ENCODE results near the gene FAM170B. TPM values are rescaled to one million over a fixed set of nuclear protein-coding genes. Genes with fewer than 3 reads are reported as not detected.

The FAM170B gene
- total RNA-seq, 1 donor = not detected

- Histone ChIP-seq H4K20me1 (ENCODE audit: insufficient read depth, low read length) (no peaks in the 10 kb centered on the region), H3K27ac (ENCODE audit: low read depth, low read length) (no peak overlapping the region), H2AFZ (ENCODE audit: low read length) (no peak overlapping the region), H3K36me3 (ENCODE audit: insufficient read depth, low read length) (no peaks in the 10 kb centered on the region), H3K79me2 (ENCODE audit: insufficient read depth, low read length) (no peaks in the 10 kb centered on the region), H3K4me2 (ENCODE audit: insufficient read depth, low read length) (no peak overlapping the region), H3K9me3 (ENCODE audit: low read depth, low read length) (no peaks in the 10 kb centered on the region), H3K27me3 (ENCODE audit: insufficient read depth, low read length) (no peaks in the 10 kb centered on the region), H3K4me1 (ENCODE audit: insufficient read depth, low read length) (peaks cover 18% of the 10 kb centered on the region), H3K4me3 (ENCODE audit: insufficient read depth, low read length) (no peak overlapping the region)
- no peak for DNase-seq (ENCODE audit: insufficient read length, low spot score, missing footprints)
- no peak for TF ChIP-seq CTCF (IDR thresholded peaks at IDR 0.05; ENCODE audit: extremely low read depth, low read depth, low read length)
Observed at GRCh38 chr10:49162063-49162462, 28.2 kb upstream of the FAM170B start.

- H3K27me3 ChIP-seq (ENCODE audit: insufficient read depth, low read length) = no peaks in the 10 kb centered on the region
- peak; percentile 52 for TF ChIP-seq CTCF (IDR thresholded peaks at IDR 0.05; ENCODE audit: extremely low read depth, low read depth, low read length)
- H3K36me3 ChIP-seq (ENCODE audit: insufficient read depth, low read length) = no peaks in the 10 kb centered on the region
- no peaks in the 10 kb centered on the region for H3K79me2 ChIP-seq (ENCODE audit: insufficient read depth, low read length)
- no peaks in the 10 kb centered on the region for H3K9me3 ChIP-seq (ENCODE audit: low read depth, low read length)
- DNase-seq (ENCODE audit: insufficient read length, low spot score, missing footprints) = peak; percentile 69
- H3K27ac ChIP-seq (ENCODE audit: low read depth, low read length) = no peak overlapping the region
- H2AFZ ChIP-seq (ENCODE audit: low read length) = no peak overlapping the region
- H3K4me2 ChIP-seq (ENCODE audit: insufficient read depth, low read length) = no peak overlapping the region
- H3K4me3 ChIP-seq (ENCODE audit: insufficient read depth, low read length) = no peak overlapping the region
- H3K4me1 ChIP-seq (ENCODE audit: insufficient read depth, low read length) = peaks cover 18% of the 10 kb centered on the region
- no peaks in the 10 kb centered on the region for H4K20me1 ChIP-seq (ENCODE audit: insufficient read depth, low read length)
Observed at GRCh38 chr10:49161411-49161997, 27.7 kb upstream of the FAM170B start.

- H3K4me1 ChIP-seq (ENCODE audit: insufficient read depth, low read length) = peaks cover 18% of the 10 kb centered on the region
- TF ChIP-seq CTCF (IDR thresholded peaks at IDR 0.05; ENCODE audit: extremely low read depth, low read depth, low read length) = no peak
- DNase-seq (ENCODE audit: insufficient read length, low spot score, missing footprints) = no peak
Observed at GRCh38 chr10:49160814-49161213, 27.0 kb upstream of the FAM170B start.

GRCh38 chr10:49160110-49160509 is 26.3 kb upstream of the FAM170B start:
- H3K4me3 ChIP-seq (ENCODE audit: insufficient read depth, low read length) = no peak overlapping the region
- TF ChIP-seq CTCF (IDR thresholded peaks at IDR 0.05; ENCODE audit: extremely low read depth, low read depth, low read length) = no peak
- H2AFZ ChIP-seq (ENCODE audit: low read length) = no peak overlapping the region
- peaks cover 18% of the 10 kb centered on the region for H3K4me1 ChIP-seq (ENCODE audit: insufficient read depth, low read length)
- H3K9me3 ChIP-seq (ENCODE audit: low read depth, low read length) = no peaks in the 10 kb centered on the region
- H4K20me1 ChIP-seq (ENCODE audit: insufficient read depth, low read length) = no peaks in the 10 kb centered on the region
- H3K27me3 ChIP-seq (ENCODE audit: insufficient read depth, low read length) = no peaks in the 10 kb centered on the region
- H3K79me2 ChIP-seq (ENCODE audit: insufficient read depth, low read length) = no peaks in the 10 kb centered on the region
- no peak overlapping the region for H3K4me2 ChIP-seq (ENCODE audit: insufficient read depth, low read length)
- DNase-seq (ENCODE audit: insufficient read length, low spot score, missing footprints) = no peak
- H3K27ac ChIP-seq (ENCODE audit: low read depth, low read length) = no peak overlapping the region
- H3K36me3 ChIP-seq (ENCODE audit: insufficient read depth, low read length) = no peaks in the 10 kb centered on the region

More at GRCh38 chr10:49160814-49161213, 27.0 kb upstream of the FAM170B start:
- Histone ChIP-seq H3K4me3 (ENCODE audit: insufficient read depth, low read length) (no peak overlapping the region), H3K79me2 (ENCODE audit: insufficient read depth, low read length) (no peaks in the 10 kb centered on the region), H2AFZ (ENCODE audit: low read length) (no peak overlapping the region), H3K36me3 (ENCODE audit: insufficient read depth, low read length) (no peaks in the 10 kb centered on the region), H3K9me3 (ENCODE audit: low read depth, low read length) (no peaks in the 10 kb centered on the region), H3K27ac (ENCODE audit: low read depth, low read length) (no peak overlapping the region), H3K27me3 (ENCODE audit: insufficient read depth, low read length) (no peaks in the 10 kb centered on the region), H4K20me1 (ENCODE audit: insufficient read depth, low read length) (no peaks in the 10 kb centered on the region), H3K4me2 (ENCODE audit: insufficient read depth, low read length) (no peak overlapping the region)
